Activated T-helper 1 cell treated with anti-CD3 and anti-CD28 coated beads, Interleukin-2, amount 50 U/mL, for 16 hours (primary cell): ENCODE results near the gene SLC46A1.

Source experiments
- DNase-seq, 2 donors: peaks; one replicate each; pipeline ENCODE4 v3.0.0-alpha.2; 2020; ENCODE audit warnings: low read depth in 1 of 2, low spot score in 1 of 2

Gene SLC46A1

DNA sequence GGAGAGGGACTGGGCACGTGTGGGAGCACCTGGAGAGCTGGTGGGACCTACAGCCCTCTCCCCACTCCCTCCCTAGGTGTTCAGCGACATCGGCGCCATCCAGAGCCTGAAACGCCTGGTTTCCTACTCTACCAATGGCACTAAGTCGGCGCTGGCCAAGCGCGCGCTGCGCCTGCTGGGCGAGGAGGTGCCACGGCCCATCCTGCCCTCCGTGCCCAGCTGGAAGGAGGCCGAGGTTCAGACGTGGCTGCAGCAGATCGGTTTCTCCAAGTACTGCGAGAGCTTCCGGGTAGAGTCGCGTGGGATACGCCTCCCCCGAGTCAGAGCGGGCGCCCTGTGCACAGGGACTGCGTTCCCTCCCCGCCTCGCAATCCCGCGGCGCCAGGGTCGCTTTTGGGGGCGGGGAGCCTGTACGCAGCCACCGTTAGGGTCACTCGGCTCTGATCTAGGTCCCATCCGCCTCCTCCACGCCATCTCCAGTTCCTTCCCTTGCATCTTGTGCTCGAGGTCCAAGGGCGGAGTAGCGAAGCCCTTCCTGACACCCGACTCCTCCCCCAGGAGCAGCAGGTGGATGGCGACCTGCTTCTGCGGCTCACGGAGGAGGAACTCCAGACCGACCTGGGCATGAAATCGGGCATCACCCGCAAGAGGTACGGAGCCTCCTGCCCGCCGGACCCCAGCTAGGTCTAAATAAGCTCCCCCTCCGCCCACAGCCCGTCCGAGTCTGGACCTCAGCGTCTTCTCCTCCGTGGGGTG, 21.6 kb downstream of the SLC46A1 start:
- DNase-seq = peak; percentile 25 to 44

DNA sequence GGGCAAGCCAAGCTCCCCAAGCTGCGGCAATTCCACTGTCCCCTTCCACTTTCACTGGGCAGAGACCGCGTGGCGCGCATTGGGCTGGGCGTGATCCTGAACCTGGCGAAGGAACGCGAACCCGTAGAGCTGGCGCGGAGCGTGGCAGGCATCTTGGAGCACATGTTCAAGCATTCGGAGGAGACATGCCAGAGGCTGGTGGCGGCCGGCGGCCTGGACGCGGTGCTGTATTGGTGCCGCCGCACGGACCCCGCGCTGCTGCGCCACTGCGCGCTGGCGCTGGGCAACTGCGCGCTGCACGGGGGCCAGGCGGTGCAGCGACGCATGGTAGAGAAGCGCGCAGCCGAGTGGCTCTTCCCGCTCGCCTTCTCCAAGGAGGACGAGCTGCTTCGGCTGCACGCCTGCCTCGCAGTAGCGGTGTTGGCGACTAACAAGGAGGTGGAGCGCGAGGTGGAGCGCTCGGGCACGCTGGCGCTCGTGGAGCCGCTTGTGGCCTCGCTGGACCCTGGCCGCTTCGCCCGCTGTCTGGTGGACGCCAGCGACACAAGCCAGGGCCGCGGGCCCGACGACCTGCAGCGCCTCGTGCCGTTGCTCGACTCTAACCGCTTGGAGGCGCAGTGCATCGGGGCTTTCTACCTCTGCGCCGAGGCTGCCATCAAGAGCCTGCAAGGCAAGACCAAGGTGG, 24.7 kb downstream of the SLC46A1 start:
- DNase-seq = no peak

DNA sequence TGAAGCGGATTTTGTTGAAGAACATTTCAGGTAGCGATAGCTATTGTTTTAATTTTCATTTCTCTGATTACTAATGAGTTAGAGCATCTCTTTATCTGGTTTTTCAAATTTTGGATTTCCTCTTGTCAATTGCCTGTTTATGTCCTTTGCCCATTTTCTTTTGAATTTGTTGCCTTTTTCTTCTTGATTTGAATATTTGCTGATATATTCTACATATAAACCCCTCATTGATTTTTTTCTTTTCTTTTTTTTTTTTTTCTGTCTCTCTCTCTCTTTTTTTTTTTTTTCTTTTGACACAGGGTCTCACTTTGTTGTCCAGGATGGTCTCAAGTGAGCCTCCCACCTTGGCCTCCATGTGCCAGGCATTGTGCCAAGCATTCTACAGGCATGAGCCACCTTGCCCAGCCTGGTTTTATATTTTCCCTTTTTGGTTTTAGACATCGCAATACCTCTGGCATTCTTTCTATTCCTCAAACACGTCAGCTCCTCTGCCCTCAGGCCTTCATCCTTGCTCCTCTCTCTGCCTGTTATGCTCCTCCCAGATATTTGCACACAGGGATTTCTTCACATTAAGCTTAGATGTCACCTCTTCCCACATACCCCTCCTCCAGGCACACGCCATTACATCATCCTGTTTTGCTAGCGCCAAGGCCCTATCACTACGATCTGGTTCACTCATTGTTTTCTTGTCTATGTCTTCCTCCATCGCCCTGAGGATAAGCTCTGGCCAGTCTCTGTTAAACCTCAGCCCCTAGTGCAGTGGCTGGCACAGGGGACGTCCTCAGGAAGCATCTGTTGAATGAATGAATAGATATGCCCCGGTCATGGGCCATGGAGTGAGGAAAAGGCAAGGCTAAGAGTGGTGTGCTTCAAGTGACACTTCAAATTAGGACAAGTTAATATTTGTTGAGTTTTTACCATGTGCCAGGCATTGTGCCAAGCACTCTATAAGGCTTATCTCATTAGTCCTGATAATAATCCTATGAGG, 25.9 kb downstream of the SLC46A1 start:
- DNase-seq = no peak

DNA sequence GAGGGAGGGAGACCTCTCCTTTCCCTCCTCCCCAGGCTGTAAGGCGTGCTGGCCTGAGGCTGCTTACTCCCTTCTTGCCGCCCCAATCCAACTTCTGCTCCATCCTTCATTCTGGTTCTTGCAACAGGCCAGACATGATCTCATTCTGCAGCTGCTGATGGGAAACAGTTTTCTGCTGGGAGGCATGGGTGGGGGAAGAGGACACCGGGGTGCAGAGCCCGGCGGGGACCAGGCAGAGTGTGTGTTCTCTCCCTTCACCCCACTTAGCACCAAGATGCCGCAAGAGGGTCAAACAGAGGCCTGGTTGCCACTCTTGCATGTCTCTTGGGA, 33.1 kb downstream of the SLC46A1 start:
- no peak for DNase-seq

DNA sequence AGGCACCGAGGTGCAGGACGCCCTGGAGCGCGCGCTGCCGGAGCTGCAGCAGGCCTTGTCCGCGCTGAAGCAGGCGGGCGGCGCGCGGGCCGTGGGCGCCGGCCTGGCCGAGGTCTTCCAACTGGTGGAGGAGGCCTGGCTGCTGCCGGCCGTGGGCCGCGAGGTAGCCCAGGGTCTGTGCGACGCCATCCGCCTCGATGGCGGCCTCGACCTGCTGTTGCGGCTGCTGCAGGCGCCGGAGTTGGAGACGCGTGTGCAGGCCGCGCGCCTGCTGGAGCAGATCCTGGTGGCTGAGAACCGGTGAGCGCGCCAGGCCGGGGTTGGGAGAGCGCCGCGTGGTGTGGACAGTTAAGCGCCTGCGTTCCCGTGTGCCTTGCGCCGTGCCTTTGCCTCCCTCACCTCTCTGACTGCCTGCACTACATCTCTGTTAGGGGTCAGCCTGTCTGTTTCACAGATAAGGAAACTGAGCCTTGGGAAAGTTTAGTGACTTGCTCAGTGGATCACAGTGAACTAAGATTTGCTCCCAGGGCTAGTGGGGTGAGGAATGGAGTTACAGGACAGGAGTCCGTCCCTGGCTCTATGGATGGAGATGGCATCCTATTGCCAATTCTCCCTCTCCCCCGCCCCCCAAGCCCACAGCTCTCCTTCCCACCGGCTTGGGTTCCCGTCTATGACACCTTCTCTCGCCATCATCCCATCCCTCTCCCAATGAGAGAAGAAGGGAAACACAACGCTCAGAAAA, 33.6 kb downstream of the SLC46A1 start:
- DNase-seq = no peak

DNA sequence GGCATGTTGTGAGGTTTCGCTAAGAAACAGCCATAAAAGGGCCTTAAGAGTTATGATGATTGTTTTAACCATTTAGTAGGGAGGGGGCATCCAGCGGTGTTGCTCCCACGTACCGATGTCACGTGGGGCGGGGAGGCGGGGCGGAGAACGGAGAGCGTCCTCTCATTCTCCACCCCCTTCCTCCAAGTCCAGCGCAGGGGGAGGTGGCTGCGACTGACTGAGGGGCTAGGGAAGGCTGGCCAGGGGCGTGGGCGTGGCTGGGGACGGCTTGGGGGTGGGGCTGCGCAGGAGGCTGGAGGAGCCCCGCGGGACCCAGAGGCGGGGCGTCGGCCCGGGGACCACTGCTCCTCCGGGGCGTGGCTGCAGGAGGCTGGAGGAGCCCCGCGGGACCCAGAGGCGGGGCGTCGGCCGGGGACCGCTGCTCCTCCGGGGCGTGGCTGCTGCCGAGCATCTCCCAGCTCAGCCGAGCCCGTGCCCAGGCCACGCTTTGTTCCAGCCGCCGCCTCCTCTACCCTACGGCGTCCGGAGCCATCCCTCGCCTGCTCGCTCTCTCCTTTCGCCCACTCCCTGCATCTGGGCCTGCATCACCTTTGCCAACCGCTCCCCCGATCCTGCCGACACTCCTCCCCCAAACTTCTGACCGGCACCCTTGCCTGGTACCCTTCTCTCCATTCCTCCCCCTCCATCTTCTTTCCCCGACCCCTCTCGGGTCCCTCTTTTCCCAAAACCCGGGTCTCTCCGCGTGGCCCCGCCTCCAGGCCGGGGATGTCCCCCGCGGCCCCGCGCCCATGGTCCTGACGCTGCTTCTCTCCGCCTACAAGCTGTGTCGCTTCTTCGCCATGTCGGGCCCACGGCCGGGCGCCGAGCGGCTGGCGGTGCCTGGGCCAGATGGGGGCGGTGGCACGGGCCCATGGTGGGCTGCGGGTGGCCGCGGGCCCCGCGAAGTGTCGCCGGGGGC, 34.5 kb downstream of the SLC46A1 start, which contains the start of gene SARM1:
Gene SARM1 (plus strand): TSS at position 450 of the 958 bp plus-strand sequence. CDS start 339 bp downstream, at position 789.
- DNase-seq = peak; percentile 51 to 75

DNA sequence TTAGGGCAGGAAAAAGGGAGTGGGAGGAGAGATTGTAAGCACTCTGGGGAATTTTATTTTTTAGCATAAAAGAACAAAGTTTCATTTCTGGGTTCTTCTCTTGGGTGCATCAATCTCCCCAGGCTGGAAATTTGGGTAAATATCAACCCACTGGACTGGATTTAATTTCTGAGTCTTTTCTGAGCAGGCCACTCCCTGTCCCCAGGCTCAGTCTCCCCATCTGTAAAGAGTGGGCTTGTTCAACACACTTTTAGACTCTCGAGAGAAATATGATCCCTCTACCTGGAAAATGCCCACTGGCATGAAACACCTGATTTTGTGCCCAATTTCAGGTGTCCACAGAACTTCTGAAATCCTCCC, 35.3 kb downstream of the SLC46A1 start:
- no peak for DNase-seq

DNA sequence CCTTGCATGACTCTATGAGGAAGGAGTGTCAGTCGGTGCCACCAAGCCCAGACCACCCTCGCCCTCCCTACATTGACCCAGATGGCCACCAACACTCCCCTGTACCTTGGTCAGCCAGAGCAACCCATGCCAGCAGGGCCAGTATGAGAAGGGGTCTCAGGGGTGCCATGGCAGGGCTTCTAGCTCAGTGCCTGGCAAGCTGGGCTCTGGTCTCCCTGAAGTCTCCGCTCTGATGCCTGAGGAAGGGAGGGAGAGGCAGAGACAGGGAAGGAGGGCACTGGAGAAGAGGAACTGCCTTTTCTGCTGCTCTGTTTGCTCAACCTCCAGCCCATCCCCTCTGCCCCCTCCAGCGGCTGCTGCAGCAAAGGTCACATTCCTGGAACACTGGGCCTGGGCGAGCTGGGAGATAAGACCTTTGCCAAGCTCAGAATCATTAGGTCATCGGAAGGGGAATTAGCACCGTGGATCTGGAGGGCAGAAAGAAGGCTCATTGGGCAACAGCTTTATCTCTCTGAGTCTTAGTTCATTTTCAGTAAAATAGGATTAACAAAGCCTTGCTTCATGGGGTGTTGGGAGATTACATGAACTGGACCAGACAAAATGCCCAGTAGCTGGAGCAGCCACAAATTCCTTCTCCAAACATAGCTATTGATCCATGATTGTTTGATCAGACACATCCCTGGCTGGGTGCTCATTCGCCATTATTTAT, 35.8 kb downstream of the SLC46A1 start, which contains the start of gene VTN:
Gene VTN (minus strand): TSS at position 273 of the 709 bp plus-strand sequence. CDS start 104 bp downstream, at position 169.
- DNase-seq = no peak

DNA sequence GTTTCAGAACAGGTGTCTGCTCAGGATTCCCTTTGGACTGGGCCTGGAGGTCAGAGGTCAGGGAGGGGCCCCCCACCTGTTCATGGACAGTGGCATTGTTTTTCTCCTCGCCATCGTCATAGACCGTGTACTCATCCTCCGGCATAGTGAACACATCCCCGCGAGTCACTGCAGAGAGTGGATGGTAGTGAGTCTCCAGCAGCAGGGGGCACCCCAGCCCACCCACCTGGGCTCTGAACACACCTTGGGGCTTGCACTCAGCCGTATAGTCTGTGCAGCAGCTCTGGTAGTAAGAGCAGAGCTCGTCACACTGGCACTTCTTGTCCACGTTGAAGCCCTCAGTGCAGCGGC, 36.4 kb downstream of the SLC46A1 start:
- no peak for DNase-seq

DNA sequence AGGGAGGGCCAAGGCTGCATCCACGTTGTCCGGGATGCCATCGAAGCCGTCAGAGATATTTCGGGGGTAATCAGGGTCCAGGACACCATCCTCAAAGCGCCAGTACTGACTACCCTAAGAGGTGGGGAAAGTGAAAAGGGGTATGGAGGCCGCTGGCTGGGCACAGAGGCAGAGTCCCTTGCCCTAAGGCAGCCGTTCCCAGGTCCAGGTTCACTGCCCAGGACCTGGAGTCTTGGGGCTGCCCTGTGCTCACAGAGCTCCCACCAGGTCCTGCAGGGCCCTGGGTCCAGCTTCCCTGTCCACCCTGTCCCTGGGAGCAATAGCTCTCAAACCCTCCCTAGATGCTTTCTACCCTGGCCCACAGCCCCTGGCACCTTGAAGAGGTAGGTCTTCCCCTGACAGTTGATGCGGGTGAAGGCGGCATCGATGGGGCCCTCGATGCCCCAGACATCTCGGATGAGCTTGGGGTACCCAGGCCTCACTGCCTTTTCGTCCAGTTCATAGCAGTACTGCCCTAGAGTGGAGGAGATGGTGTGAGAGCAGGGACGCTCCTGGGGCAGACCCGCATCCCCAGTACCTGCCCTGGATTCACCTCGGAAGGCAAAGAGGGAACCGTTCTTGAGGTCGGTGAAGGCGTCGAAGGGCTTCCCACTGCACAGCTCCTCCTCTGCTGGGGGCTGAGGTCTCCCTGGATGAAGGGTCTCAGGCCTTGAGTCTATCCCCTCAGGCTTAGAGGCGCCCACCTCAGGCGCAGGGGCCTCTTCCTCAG, 36.9 kb downstream of the SLC46A1 start:
- DNase-seq = no peak

DNA sequence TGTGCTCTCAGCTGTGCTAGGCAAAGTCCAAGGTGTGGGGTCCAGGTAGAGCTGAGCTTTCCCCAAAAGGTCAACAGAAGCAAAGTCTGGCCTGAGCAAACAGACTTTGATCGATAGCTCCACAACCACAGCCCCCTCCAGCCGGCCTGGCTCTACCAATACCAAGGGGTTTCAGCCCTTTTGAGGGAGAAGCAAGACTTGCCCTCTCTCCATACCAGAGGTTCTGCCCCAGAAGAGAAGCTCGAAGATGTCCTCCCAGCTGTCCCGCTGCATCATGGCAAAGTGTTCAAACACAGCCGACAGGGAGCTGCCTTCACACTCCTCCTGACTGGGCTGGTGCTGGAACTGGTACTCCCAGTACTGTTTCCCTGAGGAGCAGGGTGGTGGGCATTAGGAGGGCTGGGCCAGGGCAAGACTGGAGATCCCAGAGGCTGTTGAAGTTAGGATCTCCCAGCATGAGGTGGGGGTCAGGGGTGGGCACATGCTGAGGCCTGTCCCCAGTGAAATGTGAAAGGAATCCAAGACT, 37.6 kb downstream of the SLC46A1 start:
- no peak for DNase-seq

DNA sequence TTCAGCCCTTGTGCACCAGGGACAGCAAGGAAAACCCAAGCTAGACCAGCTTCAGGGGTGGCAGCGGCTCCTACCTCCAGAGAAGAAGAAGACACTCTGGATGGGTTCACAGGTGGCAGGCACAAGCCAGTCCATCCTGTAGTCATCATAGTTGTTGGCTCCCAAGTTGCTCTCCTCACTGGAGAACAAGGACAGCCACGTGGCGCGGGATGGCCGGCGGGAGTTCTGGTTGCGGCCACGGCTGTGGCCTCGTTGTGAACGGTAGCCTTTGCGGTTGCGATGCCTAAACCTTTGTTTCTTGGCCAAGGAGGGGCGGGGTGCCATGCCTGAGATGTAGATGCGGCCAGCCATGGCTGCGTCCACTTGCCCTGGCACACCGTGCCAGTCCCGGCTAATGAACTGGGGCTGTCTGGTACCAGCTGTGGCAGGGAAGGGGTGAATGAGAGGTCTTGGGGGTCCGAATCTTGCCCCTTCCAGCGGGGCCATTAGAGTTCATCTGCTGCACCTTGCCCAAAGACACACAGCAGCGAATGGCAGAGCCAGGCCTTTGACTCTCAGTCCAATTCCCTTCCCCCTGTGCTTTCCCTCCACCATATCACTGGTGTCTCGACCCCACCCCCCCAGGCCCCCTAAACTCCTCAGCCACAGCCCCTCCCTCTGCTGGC, 38.2 kb downstream of the SLC46A1 start:
- no peak for DNase-seq

DNA sequence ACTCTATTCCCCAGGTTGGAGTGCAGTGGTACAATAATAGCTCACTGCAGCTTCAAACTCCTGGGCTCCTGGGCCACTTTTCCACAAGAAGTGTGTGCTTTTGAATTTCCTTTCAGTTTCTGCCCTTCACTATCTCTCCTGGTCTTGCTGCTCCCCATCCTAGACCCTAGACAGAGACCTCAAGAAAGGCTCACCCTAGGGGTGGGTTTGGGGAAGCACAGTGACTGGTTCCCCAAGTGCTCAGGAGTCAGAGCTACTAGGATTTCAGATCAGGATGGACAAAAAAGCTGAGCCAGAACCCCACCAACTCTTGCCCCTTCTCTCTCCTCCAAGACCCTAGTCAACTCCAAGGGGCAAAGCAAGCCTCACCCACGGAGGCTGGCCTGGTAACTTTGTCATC, 39.4 kb downstream of the SLC46A1 start:
- DNase-seq = no peak

DNA sequence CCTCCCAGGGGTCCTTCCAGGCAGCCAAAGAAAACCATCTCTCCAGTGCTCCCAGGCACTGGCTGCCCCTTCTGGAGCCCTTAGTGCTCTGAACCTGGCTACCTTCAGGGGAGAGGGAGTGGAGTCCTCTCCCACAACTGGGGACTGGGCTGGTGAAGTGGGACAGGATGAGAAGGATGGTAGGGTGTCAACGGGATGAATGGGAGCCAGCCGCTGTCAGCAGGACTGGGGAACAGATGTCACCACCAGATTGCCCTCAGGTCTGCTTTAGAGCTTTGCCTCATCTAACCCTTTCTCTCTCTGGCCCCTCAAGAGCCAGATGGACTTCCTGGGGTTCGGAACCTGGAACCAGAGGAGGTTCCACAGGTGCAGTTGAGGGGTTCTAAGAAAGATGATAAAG, 40.5 kb downstream of the SLC46A1 start:
- DNase-seq = no peak

DNA sequence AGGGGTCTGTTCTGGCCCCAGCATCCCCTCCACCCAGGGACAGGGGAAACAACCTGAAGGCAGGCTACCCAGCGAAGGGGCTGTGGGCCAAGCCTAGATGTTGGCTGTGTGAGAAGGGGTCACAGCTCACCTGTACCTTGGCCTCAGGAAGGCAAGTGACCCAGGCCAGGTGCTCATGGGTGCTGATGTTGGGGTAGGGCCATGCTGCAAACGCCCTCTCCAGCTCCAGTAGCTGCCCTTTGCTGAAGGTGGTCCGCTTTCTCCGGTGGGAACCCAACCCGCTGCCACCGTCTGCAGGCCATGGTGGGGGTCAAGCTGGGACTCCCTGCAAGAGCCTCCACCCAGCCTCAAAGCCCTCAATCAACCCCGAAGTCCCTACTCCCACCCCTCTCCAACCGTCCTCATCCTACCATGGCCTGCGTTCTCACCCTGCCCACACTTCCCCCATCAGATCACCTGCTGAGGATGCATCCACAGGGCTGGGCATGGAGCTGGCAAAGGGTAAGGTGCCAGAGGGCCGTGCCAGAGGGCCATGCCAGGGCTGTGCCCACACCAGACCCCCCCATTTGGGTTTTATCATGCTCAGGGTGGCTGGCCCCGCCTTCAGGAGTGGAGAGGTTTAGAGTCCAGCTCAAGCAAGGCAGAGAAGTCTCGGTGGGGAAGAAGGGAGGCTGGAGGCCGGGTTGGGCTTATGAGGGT, 41.2 kb downstream of the SLC46A1 start, which contains the start of gene SEBOX:
Gene SEBOX (minus strand): TSS at position 535 of the 699 bp plus-strand sequence. CDS start 48 bp downstream, at position 487.
- no peak for DNase-seq

DNA sequence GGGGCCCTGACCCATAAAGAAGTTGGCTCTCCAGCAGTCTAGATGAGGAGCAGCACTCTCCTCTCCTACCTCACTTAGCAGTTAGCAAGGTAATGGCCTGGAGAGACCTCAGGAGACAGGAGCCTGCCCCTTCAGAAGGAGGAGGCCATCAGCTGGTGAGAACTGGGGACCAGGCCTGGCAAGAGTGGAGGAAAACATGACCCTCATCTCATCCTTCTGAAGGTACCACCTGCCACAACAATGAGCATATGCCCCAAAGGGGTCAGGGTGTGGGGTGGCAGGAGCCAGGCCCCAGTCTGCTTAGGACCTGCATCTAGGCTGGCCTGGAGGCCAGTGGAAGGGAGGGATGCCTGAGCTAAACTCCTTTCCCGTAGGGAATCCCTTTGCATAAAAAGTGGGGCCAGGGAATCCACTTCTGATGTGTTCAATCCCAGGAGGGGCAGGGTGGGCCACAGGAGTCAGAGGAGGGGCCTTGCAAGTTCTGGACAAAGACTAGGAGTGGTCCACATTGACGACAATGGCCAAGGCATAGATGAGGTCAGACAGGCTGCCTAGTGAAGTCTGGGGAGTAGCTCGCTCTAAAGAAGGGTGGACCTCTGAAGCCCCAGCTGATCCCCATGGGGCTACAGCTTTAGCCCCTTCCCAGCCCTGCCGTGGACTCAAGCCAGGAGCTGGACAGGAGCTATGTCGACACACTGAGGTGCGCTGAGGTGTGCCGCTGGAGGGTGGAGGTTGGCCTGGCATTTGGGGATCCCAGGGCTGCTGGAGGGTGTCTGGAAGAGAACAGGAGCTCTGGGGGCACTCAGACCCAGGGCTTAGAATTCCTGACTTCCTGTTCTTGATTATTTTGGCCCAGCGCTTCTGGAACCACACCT, 42.0 kb downstream of the SLC46A1 start:
- DNase-seq = no peak
